Urinary bladder (tissue), 4 donors: ENCODE data around the gene TAF11L6. TPM values are rescaled to one million over a fixed set of nuclear protein-coding genes. Genes with fewer than 3 reads are reported as not detected.
"Not testable (repeated sequence)": the region's sequence is repeated elsewhere in the genome, so short reads cannot be mapped to it uniquely, and the experiment has no call there.

Source experiments
- DNase-seq: peaks from one replicate; pipeline ENCODE4 v3.0.0-alpha.2; 2015; ENCODE audit errors: extremely low spot score
- H3K27ac ChIP-seq: one replicate; pipeline ENCODE4 v1.5.1; 2013; ENCODE audit warnings: low read depth, mild to moderate bottlenecking, moderate library complexity
- H3K36me3 ChIP-seq: one replicate; pipeline ENCODE4 v1.6.1; 2013; ENCODE audit warnings: mild to moderate bottlenecking, moderate library complexity; ENCODE audit not compliant: insufficient read depth
- H3K4me1 ChIP-seq: one replicate; pipeline ENCODE4 v1.6.1; 2013; ENCODE audit warnings: mild to moderate bottlenecking, moderate library complexity; ENCODE audit not compliant: insufficient read depth
- H3K4me3 ChIP-seq: one replicate; pipeline ENCODE4 v1.5.1; 2013; ENCODE audit warnings: low read depth, low read length
- WGBS: extraction: QIAGEN DNeasy Blood & Tissue Kit; methylation state at CpG from one replicate; pipeline ENCODE4 v1.1.7; 2013; 5-methylcytosine and 5-hydroxymethylcytosine counted together
- polyA plus RNA-seq: library from polyadenylated mRNA; stranded (reverse); fragments of 200-250 nt; gene quantifications from one replicate; pipeline ENCODE4 v1.2.3, GENCODE V29; 2013
- total RNA-seq: library from RNA; depleted of rRNA; stranded (reverse); fragments of >200 nt; gene quantifications from one replicate; pipeline ENCODE4 v1.2.3, GENCODE V29; 2014
- donor health status: healthy with polysubstance abuse.
- donor health status: healthy.

The TAF11L6 gene
- not detected for total RNA-seq
- polyA plus RNA-seq = not detected

DNA sequence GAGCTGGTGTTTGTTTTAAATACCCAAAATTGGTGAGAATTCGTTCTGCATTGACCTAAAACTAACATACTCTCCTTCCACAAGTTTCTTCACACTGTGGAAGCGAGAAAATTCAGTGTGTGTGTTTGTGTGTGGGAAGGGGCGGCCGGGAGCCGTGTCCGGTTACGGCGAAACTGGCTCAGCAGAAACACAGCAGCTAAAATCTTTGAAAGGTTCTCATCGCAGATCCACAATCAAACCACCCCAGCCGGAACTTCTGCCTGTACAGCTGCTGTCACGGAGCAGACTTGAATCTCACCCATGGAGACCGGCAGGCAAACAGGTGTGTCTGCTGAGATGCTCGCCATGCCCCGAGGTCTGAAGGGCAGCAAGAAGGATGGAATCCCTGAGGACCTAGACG lies at the start of gene TAF11L6:
Gene TAF11L6, plus strand, starts transcription at position 301 of the 400 bp plus-strand sequence.
- H3K27ac ChIP-seq, H3K4me3 ChIP-seq, H3K4me1 ChIP-seq, DNase-seq, H3K36me3 ChIP-seq: not testable (repeated sequence)
- WGBS = no CpG with 5 or more reads among the region's 15 CpGs

DNA sequence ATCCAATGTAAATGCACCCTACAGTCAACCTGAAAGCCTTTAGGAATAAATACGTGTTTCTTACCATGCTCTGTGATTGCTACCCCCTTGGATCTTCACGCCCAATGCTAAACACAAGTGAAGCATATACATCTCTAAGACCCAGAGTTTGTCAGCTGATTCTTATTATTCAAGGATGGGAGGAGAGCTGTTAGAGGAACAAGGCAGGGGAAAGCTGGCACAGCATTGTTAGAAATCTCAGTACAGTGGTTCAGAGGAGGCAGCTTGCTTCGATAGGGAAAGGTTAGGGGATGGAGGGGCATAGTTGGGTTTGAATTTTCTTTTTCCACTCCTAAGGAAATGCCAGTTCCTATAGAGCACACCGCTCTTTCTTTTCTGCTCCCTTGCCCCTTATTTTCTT lies 47.1 kb upstream of the TAF11L6 start:
- H3K27ac ChIP-seq = no peak overlapping the region
- no peaks in the 10 kb centered on the region for H3K4me1 ChIP-seq
- DNase-seq = no peak
- no peaks in the 10 kb centered on the region for H3K36me3 ChIP-seq
- 82% methylated on average over 4 of the region's 4 CpGs for WGBS
- no peak overlapping the region for H3K4me3 ChIP-seq

DNA sequence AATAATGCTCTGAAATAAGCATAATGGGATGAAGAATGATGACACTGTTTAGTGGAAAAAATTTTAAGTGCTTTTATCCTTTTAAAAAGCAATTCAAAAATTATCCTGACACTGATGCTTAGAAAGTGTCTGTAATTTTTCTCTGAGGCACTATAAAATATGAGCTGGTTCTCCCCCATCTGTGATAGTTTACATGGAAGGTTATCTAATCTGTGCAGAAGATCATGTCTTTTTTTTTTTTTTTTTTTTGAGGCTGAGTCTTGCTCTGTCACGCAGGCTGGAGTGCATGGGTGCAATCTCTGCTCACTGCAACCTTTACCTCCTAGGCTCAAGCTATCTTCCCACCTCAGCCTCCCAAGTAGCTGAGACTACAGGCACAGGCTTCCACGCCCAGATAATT lies 45.7 kb upstream of the TAF11L6 start:
- no peaks in the 10 kb centered on the region for H3K4me1 ChIP-seq
- no peaks in the 10 kb centered on the region for H3K36me3 ChIP-seq
- H3K27ac ChIP-seq = no peak overlapping the region
- DNase-seq = no peak
- H3K4me3 ChIP-seq = no peak overlapping the region
- WGBS = 69% methylated on average over 2 of the region's 2 CpGs

DNA sequence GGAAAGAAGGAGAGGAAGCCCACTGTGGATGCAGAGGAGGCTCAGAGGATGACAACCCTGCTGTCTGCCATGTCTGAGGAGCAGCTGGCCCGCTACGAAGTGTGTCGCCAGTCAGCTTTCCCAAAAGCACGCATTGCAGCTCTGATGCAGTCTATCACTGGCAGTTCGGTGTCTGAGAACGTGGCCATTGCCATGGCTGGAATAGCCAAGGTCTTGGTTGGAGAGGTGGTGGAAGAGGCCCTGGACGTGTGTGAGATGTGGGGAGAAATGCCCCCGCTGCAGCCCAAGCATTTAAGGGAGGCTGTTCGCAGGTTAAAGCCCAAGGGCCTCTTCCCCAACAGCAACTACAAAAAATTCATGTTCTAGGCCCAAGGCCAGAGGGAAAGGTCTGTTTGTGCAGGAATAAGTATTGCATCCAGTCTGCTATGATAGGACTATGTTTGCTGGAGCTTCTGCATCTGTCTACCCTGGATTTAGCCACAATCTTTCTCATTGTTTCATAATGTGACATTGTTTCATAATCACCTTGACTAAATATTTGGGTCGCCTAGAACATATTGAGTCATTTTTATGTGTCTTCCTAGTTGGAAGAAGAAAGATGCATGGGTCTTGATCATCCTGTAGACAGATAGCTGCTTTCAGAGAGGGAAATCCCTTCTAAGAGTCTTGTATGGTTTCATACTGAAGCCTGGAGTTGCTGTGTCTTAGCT lies 41.9 kb upstream of the TAF11L6 start:
- not testable (repeated sequence) for H3K36me3 ChIP-seq, H3K4me1 ChIP-seq

DNA sequence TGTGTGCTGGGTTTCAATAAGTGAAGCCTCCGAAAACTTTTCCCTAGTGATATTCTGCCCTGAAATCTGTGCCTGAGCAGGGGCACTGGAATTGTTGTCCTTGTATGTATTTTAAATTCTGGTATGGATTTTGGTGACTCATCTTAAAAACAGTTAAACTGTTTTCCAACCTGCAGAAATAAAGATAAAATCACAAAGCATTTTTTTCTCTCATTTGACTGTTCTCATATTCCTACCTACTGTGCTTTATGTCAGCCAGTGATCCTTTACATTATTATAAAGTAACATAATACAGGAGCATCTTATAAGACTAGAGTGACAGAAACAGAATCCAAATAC lies 41.3 kb upstream of the TAF11L6 start:
- Histone ChIP-seq H3K4me1 (no peaks in the 10 kb centered on the region), H3K4me3 (no peak overlapping the region), H3K36me3 (no peaks in the 10 kb centered on the region), H3K27ac (no peak overlapping the region)
- 95% methylated on average over 1 of the region's 1 CpG for WGBS
- no peak for DNase-seq

More for the DNA sequence above, 41.9 kb upstream of the TAF11L6 start:
- 94% methylated on average over 10 of the region's 10 CpGs for whole genome bisulfite sequencing
- H3K27ac ChIP-seq, DNase-seq, H3K4me3 ChIP-seq: not testable (repeated sequence)

DNA sequence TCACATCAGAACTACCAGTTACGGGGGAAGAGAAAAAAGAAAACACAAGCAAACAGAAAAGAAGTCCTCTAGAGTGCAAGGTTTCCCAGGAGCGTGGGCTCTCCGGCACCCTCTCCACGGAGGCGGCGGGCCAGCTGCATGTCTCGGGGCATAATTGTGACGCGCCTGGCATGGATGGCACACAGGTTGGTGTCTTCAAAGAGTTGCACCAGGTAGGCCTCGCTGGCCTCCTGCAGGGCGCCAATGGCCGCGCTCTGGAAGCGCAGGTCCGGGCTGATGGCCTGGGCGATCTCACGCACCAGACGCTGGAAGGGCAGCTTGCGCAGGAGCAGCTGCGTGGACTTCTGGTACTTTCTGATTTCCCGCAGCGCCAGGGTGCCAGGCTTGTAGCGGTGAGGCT lies 37.2 kb upstream of the TAF11L6 start:
- H3K4me1 ChIP-seq, DNase-seq, H3K4me3 ChIP-seq, H3K36me3 ChIP-seq, H3K27ac ChIP-seq: not testable (repeated sequence)
- 97% methylated on average over 23 of the region's 23 CpGs for WGBS

DNA sequence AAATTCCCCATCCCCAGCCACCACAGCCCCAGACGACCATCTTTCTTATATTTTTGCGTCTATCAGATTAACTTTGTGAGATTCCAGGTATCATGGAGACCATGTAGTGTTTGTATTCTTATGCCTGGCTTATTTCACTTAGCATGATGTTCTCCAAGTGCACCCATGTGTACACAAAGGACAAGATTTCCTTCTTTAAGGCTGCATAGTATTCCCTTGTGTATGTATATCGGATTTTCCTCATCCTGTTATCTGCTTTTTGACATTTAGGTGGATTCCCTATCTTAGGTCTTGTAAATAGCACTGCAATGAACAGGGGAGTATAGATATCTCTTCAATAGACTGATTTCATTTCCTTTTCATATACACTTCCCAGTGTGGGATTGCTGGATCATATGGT lies 35.7 kb upstream of the TAF11L6 start:
- DNase-seq = no peak
- no peaks in the 10 kb centered on the region for H3K4me1 ChIP-seq
- H3K27ac ChIP-seq = no peak overlapping the region
- H3K36me3 ChIP-seq = no peaks in the 10 kb centered on the region
- H3K4me3 ChIP-seq = no peak overlapping the region
- WGBS = 93% methylated on average over 3 of the region's 3 CpGs

DNA sequence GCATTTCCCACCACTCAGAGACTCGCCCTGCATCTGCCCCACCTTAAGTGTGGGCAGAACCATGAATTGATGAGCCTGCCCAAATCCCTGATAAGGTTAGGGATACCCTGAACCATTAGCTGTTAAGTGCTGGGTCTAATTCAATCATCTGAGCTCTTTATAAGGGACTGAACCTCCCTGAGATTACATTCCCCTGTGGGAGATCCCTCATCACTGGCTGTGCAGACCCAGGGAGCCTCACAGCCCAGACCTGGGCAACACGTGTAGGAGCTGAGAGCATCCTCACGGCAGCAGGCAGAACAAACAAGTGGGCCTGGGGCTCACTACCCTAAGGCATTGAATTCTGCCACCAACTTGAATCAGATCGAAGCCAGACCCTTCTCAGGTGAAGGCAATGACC lies 31.0 kb upstream of the TAF11L6 start:
- no peak overlapping the region for H3K27ac ChIP-seq
- no peaks in the 10 kb centered on the region for H3K4me1 ChIP-seq
- WGBS = 79% methylated on average over 4 of the region's 4 CpGs
- DNase-seq = no peak
- H3K4me3 ChIP-seq = no peak overlapping the region
- no peaks in the 10 kb centered on the region for H3K36me3 ChIP-seq

DNA sequence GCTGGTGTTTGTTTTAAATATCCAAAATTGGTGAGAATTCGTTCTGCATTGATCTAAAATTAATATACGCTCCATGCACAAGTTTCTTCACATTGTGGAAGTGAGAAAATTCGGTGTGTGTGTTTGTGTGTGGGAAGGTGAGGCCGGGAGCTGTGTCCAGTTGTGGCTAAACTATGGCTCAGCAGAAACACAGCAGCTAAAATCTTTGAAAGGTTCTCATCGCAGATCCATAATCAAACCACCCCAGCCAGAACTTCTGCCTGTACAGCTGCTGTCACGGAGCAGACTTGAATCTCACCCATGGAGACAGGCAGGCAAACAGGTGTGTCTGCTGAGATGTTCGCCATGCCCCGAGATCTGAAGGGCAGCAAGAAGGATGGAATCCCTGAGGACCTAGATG lies 30.5 kb upstream of the TAF11L6 start, which contains the start of gene TAF11L2:
Gene TAF11L2, plus strand, starts transcription at position 301 of the 400 bp plus-strand sequence.
- not testable (repeated sequence) for H3K36me3 ChIP-seq, H3K4me1 ChIP-seq, H3K27ac ChIP-seq, DNase-seq, H3K4me3 ChIP-seq
- 93% methylated on average over 8 of the region's 8 CpGs for WGBS

DNA sequence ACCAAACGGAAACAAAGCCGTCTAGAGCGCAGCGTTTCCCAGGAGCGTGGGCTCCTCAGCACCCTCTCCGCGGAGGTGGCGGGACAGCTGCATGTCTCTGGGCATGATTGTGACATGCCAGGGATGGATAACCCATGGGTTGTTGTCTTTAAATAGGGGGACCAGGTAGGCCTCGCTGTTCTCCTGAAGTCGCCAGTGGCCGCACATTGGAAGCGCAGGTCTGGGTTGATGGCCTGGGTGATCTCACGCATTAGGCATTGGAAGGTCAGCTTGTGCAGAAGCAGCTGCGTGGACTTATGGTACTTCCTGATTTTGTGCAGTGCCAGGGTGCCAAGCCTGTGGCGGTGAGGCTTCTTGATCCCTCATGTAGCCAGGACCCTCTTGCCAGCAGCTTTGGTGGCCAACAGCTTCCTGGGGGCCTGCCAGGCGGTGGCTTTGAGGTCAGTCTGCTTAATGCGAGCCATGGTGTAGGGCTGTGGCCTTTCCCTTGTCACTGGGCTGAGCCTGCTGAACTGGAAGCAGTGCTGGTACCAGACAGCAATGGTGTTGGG lies 16.6 kb upstream of the TAF11L6 start:
- DNase-seq = no peak
- Histone ChIP-seq H3K4me3 (no peak overlapping the region), H3K4me1 (no peaks in the 10 kb centered on the region), H3K27ac (no peak overlapping the region), H3K36me3 (no peaks in the 10 kb centered on the region)
- WGBS = 94% methylated on average over 17 of the region's 17 CpGs

DNA sequence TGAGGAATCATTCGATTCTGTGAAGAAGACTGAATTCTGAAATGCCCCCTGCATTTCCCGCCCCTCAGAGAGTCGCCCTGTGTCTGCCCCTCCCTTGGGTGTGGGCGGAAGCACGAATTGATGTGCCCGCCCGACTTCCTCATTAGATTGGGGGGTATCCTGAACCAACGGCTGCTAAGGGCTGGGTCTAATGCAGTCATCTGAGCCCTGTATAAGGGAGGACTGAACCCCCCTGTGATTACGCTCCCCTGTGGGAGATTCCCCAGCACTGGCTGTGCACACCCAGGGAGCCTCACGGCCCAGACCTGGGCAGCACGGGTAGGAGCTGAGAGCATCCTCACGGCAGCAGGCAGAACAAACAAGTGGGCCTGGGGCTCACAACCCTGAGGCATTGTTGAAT lies 10.9 kb upstream of the TAF11L6 start:
- not testable (repeated sequence) for H3K4me3 ChIP-seq, H3K27ac ChIP-seq, H3K4me1 ChIP-seq, DNase-seq, H3K36me3 ChIP-seq
- WGBS = 84% methylated on average over 8 of the region's 12 CpGs

DNA sequence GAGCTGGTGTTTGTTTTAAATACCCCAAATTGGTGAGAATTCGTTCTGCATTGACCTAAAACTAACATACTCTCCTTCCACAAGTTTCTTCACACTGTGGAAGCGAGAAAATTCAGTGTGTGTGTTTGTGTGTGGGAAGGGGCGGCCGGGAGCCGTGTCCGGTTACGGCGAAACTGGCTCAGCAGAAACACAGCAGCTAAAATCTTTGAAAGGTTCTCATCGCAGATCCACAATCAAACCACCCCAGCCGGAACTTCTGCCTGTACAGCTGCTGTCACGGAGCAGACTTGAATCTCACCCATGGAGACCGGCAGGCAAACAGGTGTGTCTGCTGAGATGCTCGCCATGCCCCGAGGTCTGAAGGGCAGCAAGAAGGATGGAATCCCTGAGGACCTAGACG lies 10.4 kb upstream of the TAF11L6 start, which contains the start of gene TAF11L3:
Gene TAF11L3, plus strand, starts transcription at position 301 of the 400 bp plus-strand sequence.
- WGBS = no CpG with 5 or more reads among the region's 15 CpGs
- DNase-seq, H3K27ac ChIP-seq, H3K36me3 ChIP-seq, H3K4me1 ChIP-seq, H3K4me3 ChIP-seq: not testable (repeated sequence)

DNA sequence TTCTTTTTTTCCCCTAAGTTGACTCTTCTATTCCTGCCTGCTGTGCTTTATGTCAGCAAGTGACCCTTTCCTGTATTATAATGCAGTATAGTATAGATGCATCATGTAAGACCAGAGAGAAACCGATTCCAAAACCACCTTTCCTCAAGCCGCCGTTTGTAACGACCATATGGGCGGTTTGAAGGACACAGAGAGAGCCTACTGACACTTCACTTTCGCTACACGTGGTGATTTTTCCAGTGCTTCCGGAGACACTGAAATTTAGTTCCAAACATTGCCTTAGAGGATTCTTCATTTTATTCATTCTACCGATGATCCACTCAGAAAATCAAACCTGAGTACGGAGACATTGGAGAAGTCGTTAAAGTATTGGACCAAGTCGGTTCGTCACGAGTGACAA lies 9.0 kb upstream of the TAF11L6 start:
- WGBS = 95% methylated on average over 8 of the region's 14 CpGs
- not testable (repeated sequence) for H3K36me3 ChIP-seq, H3K27ac ChIP-seq, H3K4me1 ChIP-seq, DNase-seq, H3K4me3 ChIP-seq

DNA sequence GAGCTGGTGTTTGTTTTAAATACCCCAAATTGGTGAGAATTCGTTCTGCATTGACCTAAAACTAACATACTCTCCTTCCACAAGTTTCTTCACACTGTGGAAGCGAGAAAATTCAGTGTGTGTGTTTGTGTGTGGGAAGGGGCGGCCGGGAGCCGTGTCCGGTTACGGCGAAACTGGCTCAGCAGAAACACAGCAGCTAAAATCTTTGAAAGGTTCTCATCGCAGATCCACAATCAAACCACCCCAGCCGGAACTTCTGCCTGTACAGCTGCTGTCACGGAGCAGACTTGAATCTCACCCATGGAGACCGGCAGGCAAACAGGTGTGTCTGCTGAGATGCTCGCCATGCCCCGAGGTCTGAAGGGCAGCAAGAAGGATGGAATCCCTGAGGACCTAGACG lies 7.0 kb upstream of the TAF11L6 start, which contains the start of gene TAF11L4:
Gene TAF11L4, plus strand, starts transcription at position 301 of the 400 bp plus-strand sequence.
- H3K4me1 ChIP-seq, H3K4me3 ChIP-seq, DNase-seq, H3K27ac ChIP-seq, H3K36me3 ChIP-seq: not testable (repeated sequence)
- no CpG with 5 or more reads among the region's 15 CpGs for WGBS
